Measurements from ENCODE around the gene C20orf96. TPM values are rescaled to one million over a fixed set of nuclear protein-coding genes. Genes with fewer than 3 reads are reported as not detected.

C20orf96 gene
- total RNA-seq, 3 donors from 2014 or later = 2.6 to 9.2 (median 6.1) TPM

DNA sequence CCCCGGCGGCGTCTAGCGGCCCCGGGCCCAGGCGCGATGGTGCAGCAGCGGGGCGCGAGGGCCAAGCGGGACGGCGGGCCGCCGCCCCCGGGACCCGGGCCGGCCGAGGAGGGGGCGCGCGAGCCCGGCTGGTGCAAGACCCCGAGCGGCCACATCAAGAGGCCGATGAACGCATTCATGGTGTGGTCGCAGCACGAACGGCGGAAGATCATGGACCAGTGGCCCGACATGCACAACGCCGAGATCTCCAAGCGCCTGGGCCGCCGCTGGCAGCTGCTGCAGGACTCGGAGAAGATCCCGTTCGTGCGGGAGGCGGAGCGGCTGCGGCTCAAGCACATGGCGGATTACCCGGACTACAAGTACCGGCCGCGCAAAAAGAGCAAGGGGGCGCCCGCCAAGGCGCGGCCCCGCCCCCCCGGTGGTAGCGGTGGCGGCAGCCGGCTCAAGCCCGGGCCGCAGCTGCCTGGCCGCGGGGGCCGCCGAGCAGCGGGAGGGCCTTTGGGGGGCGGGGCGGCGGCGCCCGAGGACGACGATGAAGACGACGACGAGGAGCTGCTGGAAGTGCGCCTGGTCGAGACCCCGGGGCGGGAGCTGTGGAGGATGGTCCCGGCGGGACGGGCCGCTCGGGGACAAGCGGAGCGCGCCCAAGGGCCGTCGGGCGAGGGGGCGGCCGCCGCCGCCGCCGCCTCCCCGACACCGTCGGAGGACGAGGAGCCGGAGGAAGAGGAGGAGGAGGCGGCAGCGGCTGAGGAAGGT lies 35.5 kb upstream of the C20orf96 start:
- intact Hi-C loops (cut with DNase I; ENCODE audit: low total_unique reads) = no loop called here
- peak overlapping the region; percentile 88 to 98 for H3K27ac ChIP-seq
- peaks cover 4 to 6% of the 10 kb centered on the region in 2 donors for H3K4me1 ChIP-seq
- H3K36me3 ChIP-seq = no peaks in the 10 kb centered on the region
- no peaks in the 10 kb centered on the region for H3K27me3 ChIP-seq
- peak overlapping the region; percentile 68 to 86 (median 79) for H3K4me3 ChIP-seq
- TF ChIP-seq, protein P1, sequence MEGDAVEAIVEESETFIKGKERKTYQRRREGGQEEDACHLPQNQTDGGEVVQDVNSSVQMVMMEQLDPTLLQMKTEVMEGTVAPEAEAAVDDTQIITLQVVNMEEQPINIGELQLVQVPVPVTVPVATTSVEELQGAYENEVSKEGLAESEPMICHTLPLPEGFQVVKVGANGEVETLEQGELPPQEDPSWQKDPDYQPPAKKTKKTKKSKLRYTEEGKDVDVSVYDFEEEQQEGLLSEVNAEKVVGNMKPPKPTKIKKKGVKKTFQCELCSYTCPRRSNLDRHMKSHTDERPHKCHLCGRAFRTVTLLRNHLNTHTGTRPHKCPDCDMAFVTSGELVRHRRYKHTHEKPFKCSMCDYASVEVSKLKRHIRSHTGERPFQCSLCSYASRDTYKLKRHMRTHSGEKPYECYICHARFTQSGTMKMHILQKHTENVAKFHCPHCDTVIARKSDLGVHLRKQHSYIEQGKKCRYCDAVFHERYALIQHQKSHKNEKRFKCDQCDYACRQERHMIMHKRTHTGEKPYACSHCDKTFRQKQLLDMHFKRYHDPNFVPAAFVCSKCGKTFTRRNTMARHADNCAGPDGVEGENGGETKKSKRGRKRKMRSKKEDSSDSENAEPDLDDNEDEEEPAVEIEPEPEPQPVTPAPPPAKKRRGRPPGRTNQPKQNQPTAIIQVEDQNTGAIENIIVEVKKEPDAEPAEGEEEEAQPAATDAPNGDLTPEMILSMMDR (IDR thresholded peaks at IDR 0.05) = no peak
- H3K9me3 ChIP-seq = no peaks in the 10 kb centered on the region
- DNase-seq (ENCODE audit: low spot score in 2 of 2) = peak; percentile 69 to 72

DNA sequence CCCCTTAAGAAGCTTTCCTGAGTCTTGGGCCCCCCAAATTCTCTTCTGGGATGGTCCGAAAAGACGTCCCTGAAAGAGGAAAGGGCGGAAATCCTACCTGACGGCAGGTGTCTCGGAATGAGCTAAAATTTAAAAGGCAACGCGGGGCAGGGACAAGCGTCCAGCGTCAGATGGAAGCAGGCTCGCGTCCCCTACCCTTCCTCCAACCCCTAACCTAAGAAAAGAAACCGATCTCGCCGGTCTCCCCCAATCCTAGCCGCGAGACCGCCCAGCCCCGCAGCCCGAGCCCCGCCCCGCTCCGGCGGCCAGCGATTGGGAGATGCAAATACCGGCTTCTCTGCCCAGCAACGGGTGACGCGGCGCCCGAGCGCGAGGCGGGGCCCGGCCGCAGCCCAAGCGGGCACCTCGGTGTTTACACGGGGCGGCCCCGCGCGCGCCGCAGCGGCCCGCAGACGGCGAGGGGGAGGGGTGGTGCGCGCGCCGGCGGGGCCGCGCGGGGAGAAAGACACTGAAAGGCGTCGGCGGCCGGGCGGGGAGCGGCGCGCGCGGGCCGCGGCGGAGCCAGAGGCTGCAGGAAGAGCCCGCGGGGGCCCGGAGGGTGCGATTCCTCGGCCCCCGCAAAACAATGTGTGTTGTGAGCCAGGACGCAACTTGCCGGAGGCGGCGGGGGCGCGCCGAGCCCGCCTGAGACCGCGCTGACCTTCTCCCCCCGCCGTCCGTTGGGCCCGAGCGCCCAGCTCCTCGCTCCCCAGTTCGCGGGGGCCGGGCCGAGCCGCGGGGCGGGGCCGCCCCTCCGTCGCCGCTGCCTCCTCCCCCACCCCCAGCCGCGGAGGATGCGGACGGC lies 34.7 kb upstream of the C20orf96 start, which contains the start of gene SOX12:
Gene SOX12, plus strand, starts transcription at position 508 of the 844 bp plus-strand sequence. CDS start 373 bp downstream, outside the sequence.
- peak within 1 kb of the TSS; percentile 68 to 86 (median 79) for H3K4me3 ChIP-seq
- no peaks in the 10 kb centered on the region for H3K9me3 ChIP-seq
- H3K36me3 ChIP-seq = no peaks in the 10 kb centered on the region
- TF ChIP-seq POLR2AphosphoS5 (IDR thresholded peaks at IDR 0.05) (peak in 1 of 3 donors; percentile 54), POLR2A (IDR thresholded peaks at IDR 0.05) (no peak)
- H3K27me3 ChIP-seq = no peaks in the 10 kb centered on the region
- intact Hi-C loops (cut with DNase I; ENCODE audit: low total_unique reads) = no loop called here
- H3K27ac ChIP-seq = peak within 1 kb of the TSS; percentile 88 to 98
- DNase-seq (ENCODE audit: low spot score in 2 of 2) = peak; percentile 95
- peaks cover 4% of the 10 kb centered on the region in 2 donors for H3K4me1 ChIP-seq

DNA sequence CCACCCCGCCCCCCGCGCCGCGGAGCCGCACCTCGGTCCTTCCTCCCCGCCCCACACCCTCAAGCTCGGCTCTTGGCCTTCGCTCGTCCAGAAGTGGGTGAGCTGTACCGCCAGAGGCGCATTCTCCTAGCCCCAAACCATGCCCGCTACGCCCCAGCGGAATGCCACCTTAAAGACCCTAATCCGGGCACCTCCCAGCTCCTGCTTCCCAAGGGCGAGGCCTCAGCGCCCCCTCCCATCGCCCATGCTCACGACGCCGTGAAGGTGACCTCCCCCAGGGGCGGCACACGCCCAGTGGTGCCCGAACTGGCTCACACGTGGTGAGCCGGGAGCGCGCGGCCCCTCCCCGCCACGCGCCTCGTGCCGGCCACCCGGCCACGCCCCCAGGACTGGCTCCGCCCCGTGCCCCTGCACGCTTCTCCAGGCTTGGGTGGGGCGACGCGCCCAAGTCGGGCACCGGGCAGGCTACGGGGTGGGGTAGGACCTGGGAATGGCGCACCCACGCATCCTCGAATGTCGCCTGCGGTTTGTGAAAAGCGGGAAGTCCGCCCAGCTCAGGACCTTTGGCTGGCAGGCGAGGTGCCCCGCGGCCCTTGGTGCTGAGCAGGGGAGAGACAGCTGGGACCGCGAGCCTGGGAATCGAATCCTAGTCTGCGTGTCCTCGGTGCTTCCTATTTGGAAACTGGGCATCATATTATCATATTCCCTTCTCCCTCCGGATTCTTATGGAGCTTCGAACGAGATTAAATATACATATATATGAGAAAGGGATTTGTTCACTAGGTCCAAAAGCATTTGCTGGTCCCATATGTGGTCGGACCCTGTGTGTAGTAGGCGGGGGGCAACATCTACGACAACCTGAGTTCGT lies 33.9 kb upstream of the C20orf96 start:
- Histone ChIP-seq H3K27ac (peak overlapping the region; percentile 88 to 98), H3K36me3 (no peaks in the 10 kb centered on the region), H3K9me3 (no peaks in the 10 kb centered on the region), H3K4me1 (peaks cover 3 to 4% of the 10 kb centered on the region in 2 donors), H3K27me3 (no peaks in the 10 kb centered on the region), H3K4me3 (peak overlapping the region; percentile 68 to 86 (median 79))
- intact Hi-C loops (cut with DNase I; ENCODE audit: low total_unique reads) = no loop called here
- DNase-seq (ENCODE audit: low spot score in 2 of 2) = peak; percentile 80 to 82
- TF ChIP-seq, protein P1 (IDR thresholded peaks at IDR 0.05) = no peak
- TF ChIP-seq POLR2A (IDR thresholded peaks at IDR 0.05) (no peak), POLR2AphosphoS5 (IDR thresholded peaks at IDR 0.05) (peak; percentile 49 to 75 (median 56))

GRCh38 chr20:316316-317068 lies 25.9 kb upstream of the C20orf96 start:
- Histone ChIP-seq H3K9me3 (no peaks in the 10 kb centered on the region), H3K4me3 (no peak overlapping the region), H3K27me3 (no peaks in the 10 kb centered on the region), H3K36me3 (no peaks in the 10 kb centered on the region), H3K27ac (no peak overlapping the region), H3K4me1 (no peaks in the 10 kb centered on the region)
- intact Hi-C loops (cut with DNase I; ENCODE audit: low total_unique reads) = no loop called here
- DNase-seq (ENCODE audit: low spot score in 2 of 2) = no peak
- TF ChIP-seq, protein P1 (IDR thresholded peaks at IDR 0.05) = no peak
- TF ChIP-seq POLR2AphosphoS5 (IDR thresholded peaks at IDR 0.05) (no peak), POLR2A (IDR thresholded peaks at IDR 0.05) (no peak)

Data from breast epithelium (tissue), 4 donors.